HG03521 (cell line): Measurements from ENCODE around the gene UGT3A1.

ENCODE experiments used
- ATAC-seq: cut with Tn5 transposase; IDR thresholded peaks from one replicate; pipeline ENCODE4 v1.9.1; 2021; ENCODE audit warnings: mild to moderate bottlenecking, moderate library complexity; ENCODE audit not compliant: unreplicated experiment

UGT3A1 gene

DNA sequence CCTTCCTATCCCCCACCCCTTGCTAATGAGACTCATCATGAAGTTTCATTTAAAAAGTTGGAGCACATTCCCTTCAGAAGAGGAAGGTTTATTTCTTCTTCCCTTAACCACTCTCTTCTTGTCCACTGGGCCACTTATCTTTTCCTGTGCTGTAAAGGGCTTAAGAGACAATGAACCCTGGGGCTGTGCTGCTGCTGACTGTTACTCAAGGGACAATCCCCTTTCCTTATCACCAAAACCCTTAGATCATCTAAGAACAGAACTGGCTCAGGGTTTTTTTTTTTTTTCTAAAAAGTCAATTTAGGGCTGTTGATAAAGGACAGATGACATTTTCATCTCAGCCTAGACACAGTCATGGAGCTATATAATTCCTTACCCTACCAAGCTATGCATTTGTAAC lies 82.4 kb downstream of the UGT3A1 start:
- ATAC-seq = no peak

DNA sequence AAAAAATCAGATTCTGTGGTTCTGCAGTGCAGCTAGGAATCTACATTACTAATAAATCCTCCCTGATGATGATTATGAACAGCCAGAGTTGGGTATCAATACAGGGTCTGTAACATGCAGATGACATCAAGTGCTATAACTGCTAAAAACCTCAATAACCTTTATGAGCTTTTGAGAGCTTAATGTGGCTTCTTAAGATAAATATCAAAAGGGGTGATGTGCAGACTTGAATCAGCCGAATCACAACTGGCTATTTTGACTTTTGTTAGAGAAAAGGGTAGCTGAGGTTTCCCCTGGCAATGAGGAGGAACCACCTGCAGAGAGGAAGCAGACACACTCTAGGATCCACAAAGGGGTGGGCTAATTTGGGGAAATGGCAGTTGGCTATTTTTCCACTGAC lies 83.0 kb downstream of the UGT3A1 start:
- ATAC-seq = no peak

DNA sequence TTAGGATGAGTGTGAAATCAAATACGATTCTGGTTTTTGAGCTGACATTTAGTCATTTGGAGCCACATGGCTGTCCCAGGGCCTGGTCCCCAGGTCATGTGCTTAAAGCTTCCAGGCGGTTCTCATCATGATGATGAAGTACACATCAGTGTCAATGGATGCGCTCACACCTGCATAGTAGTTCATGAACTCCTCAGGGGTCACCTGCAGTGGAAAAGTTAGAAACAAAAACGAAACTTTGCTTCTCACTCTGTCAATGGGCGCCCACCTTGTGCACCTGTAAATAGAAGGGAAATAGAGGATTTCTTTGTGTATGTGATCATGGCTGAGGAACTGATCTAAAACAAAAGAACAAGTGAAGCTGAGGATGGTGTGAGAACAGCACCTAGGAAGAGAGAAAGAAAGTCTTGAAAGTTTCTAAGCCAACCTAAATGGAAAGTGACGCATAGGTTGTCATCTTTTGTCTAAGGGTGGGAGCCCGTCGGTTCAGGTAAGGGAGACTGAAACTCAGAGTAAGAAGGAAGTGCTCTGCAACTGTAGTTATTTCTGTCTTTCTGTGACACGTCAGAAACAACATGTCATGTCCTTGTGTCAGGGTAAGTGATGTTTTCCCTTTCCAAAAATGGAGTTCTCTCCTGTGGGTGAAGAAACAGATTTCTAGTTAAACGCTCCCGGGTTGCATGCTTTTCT lies 86.6 kb downstream of the UGT3A1 start:
- peak; percentile 45 for ATAC-seq

DNA sequence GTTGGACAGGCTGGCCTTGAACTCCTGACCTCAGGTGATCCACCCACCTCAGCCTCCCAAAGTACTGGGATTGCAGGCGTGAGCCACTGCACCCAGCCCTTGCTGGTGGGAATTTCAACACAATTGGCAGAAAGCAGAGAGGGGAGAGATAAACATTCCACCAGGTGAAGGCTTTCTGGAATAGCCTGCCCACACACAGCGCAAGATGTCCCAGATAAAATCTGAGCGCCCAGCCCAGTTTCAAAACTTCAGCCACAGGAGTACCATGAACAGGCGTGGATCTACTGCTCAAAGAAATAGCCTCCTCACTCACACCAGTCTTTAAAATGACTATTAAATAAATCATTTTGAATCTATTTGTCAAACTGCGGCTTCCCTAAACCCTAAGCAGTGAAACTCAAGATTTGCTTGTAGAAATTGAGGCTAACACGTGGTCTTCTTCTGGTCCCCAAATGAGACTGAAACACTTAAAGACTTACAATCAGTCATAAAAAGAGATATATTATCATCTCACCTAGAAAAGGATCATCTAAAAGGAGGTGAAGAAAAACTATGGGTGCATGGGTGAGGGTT lies 87.5 kb downstream of the UGT3A1 start:
- ATAC-seq = no peak

DNA sequence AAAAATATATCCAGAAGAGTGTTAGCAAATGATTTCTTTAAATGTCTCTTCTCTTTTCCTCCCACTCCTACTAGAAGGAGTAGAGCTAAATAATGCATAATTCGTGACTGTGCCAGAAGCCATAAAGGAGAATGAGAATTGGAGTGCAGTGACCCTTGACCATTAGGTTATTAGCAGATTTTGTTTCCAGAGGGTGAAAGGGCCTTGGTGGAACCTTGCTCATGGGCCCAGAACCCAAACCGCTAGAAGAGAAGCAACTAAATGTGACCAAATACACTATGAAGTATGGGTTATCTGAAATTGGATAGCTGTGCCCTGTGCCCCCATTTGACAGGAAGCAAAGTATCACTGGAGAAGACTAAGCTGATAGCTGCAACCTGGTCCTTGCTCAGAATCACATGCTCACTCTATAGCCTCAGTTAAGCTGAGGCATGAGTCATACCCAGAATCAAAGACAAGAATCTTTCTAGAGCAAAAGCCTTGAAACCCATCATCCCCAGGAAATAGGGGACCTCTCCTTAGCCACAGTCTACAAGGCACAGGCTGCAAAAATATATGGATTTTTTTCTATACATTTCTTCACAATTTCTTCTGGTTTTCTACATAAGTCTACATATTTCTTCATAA lies 89.0 kb downstream of the UGT3A1 start:
- ATAC-seq = peak; percentile 61
